ENCODE results near the gene CDK4.

CDK4 gene

DNA sequence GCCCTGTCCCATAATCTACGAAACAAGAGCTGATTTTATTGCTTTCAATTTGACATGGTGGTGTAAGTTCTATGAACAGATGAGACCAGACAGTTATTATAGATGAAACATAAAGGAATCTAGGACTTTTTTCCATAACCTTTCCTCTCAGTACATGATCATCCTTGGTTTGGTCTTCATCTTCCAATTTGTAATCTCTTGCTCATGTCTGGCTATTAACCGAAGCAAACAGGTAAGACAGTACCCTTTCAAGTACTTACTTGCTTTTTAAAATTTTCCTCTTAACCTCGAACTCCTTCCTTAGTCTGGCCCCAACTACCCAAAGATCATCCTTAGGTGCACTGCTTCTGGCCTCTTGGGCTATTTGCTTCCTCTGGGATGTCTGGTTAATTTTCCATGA is 6.1 kb downstream of the CDK4 start:
- TF ChIP-seq, protein P1, sequence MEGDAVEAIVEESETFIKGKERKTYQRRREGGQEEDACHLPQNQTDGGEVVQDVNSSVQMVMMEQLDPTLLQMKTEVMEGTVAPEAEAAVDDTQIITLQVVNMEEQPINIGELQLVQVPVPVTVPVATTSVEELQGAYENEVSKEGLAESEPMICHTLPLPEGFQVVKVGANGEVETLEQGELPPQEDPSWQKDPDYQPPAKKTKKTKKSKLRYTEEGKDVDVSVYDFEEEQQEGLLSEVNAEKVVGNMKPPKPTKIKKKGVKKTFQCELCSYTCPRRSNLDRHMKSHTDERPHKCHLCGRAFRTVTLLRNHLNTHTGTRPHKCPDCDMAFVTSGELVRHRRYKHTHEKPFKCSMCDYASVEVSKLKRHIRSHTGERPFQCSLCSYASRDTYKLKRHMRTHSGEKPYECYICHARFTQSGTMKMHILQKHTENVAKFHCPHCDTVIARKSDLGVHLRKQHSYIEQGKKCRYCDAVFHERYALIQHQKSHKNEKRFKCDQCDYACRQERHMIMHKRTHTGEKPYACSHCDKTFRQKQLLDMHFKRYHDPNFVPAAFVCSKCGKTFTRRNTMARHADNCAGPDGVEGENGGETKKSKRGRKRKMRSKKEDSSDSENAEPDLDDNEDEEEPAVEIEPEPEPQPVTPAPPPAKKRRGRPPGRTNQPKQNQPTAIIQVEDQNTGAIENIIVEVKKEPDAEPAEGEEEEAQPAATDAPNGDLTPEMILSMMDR (IDR thresholded peaks at IDR 0.05; ENCODE audit: low read depth, low read length, missing control alignments) = no peak
- peak overlapping the region; percentile 96 for H3K4me3 ChIP-seq (ENCODE audit: low read depth, low read length)
- in situ Hi-C loops (cut with HindIII; ENCODE audit: low sequenced_read_pairs) = no loop called here
- no peak for DNase-seq (ENCODE audit: low read depth)

DNA sequence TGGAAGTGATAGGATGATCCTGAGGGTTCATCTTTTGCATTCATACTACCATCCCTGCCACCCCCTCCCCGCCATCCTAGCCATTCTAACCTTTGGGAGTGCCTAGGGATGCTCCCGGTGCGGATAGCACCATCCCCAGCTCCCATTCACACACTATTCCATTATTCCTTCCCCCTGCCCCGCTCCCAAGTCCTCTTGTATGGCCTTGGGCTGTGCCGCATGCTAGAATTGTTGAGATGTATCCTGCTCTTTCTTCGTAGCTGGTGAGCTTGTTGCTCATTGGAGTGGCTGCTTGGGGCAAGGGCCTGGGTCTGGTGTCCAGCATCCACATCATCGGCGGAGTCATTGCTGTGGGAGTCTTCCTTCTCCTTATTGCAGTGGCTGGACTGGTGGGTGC is 6.6 kb downstream of the CDK4 start:
- H3K4me3 ChIP-seq (ENCODE audit: low read depth, low read length) = peak overlapping the region; percentile 96
- TF ChIP-seq, protein P1 (IDR thresholded peaks at IDR 0.05; ENCODE audit: low read depth, low read length, missing control alignments) = no peak
- no peak for DNase-seq (ENCODE audit: low read depth)
- in situ Hi-C loops (cut with HindIII; ENCODE audit: low sequenced_read_pairs) = no loop called here

GRCh38 chr12:57744777-57745484 is 7.2 kb downstream of the CDK4 start, which contains the start of gene TSPAN31:
TSPAN31 (plus strand) TSS chr12:57745039; CDS start chr12:57745155, 116 bp downstream.
- in situ Hi-C loops (cut with HindIII; ENCODE audit: low sequenced_read_pairs) = no loop called here
- DNase-seq (ENCODE audit: low read depth) = peak; percentile 97
- TF ChIP-seq, protein P1 (IDR thresholded peaks at IDR 0.05; ENCODE audit: low read depth, low read length, missing control alignments) = no peak
- H3K4me3 ChIP-seq (ENCODE audit: low read depth, low read length) = peak within 1 kb of the TSS; percentile 96

GRCh38 chr12:57744194-57744776 is 7.8 kb downstream of the CDK4 start:
- in situ Hi-C loops (cut with HindIII; ENCODE audit: low sequenced_read_pairs) = no loop called here
- TF ChIP-seq, protein P1 (IDR thresholded peaks at IDR 0.05; ENCODE audit: low read depth, low read length, missing control alignments) = no peak
- peak overlapping the region; percentile 96 for H3K4me3 ChIP-seq (ENCODE audit: low read depth, low read length)
- DNase-seq (ENCODE audit: low read depth) = no peak

DNA sequence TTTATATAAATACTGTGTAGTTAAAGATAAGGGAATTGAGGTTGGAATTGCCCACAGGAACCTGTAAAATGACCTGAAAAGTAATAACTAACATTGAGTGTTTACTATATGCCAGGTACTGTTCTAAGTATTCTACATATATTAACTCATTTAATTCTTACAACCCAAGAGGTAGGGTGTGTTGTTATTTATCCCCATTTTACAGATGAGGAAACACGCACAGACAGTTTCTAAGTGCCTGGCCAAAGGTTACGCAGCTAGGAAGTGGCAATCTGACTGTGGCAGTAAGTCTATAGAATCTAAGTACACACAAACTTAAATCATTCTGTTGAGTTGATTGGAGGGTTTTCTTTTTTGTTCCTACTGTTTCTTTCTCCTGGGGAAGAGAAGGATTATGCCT is 8.3 kb downstream of the CDK4 start:
- no peak for DNase-seq (ENCODE audit: low read depth)

DNA sequence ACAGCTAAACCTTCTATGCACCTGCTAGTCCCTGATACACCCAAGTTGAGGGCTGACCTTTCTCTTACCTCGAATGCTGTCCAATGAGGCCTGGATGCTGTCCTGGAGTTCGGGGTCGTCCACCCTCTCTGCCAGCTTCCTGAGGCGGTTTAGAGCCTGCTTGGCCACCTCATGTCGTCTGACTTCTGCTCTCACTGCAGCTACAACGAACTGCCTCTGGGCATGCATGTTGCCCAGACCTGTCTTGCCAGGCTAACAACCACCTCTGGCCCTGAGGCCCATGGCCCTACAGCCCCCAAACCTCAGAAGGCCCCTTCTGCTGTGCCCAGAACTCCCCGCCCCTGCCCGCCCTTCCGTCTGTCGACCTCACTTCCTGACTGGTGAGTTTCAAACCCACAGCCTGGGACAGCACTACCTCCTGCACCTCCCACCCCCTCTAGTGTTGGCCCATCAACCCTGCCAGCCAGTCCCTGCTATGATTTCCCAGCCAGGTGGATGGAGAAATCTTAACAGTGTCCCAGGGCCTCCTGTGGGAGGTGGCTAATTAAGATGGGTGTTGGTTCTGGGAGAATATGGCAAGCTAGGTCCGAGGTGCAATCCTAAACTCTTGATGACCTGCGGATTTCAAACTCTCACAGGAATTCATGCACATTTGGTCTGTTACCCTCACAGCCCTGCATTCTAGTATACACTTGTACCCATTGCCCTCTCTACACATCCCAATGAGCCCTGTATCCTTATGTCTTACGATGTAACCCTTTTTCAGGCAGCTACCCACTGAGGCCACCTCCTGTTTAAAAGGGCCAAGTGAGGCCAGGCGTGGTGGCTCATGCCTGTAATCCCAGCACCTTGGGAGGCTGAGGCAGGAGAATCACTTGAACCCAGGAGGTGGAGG is 10.0 kb downstream of the CDK4 start:
- TF ChIP-seq, protein P1 (IDR thresholded peaks at IDR 0.05; ENCODE audit: low read depth, low read length, missing control alignments) = no peak
- in situ Hi-C loops (cut with HindIII; ENCODE audit: low sequenced_read_pairs) = no loop called here
- H3K4me3 ChIP-seq (ENCODE audit: low read depth, low read length) = no peak overlapping the region
- DNase-seq (ENCODE audit: low read depth) = no peak

More for the DNA sequence above, 8.3 kb downstream of the CDK4 start:
- H3K4me3 ChIP-seq (ENCODE audit: low read depth, low read length) = no peak overlapping the region
- TF ChIP-seq, protein P1 (IDR thresholded peaks at IDR 0.05; ENCODE audit: low read depth, low read length, missing control alignments) = no peak
- in situ Hi-C loops (cut with HindIII; ENCODE audit: low sequenced_read_pairs) = no loop called here

Measured in astrocyte of the cerebellum (primary cell).